H9 (cell line): ENCODE results near the gene TESK2. TPM values are rescaled to one million over a fixed set of nuclear protein-coding genes. Genes with fewer than 3 reads are reported as not detected.

Experiments used
- DNase-seq: peaks from one replicate; pipeline ENCODE4 v3.0.0-alpha.2; 2017
- H2AFZ ChIP-seq: one replicate; pipeline ENCODE4 v1.6.1; 2013; ENCODE audit warnings: mild to moderate bottlenecking, low read length, control low read depth, moderate library complexity
- H2AK5ac ChIP-seq: 2 replicates; pipeline ENCODE4 v1.6.1; 2013; ENCODE audit warnings: low read length, control low read depth, mixed read lengths; ENCODE audit not compliant: insufficient read length
- H2BK120ac ChIP-seq: one replicate; pipeline ENCODE4 v1.6.1; 2013; ENCODE audit warnings: low read depth, mild to moderate bottlenecking, low read length, control low read depth, inconsistent platforms; ENCODE audit not compliant: poor library complexity, severe bottlenecking
- H2BK12ac ChIP-seq: 2 replicates; pipeline ENCODE4 v1.6.1; 2013; ENCODE audit warnings: low read length, control low read depth, mixed read lengths, low read depth; ENCODE audit not compliant: insufficient read length
- H2BK15ac ChIP-seq: 2 replicates; pipeline ENCODE4 v1.6.1; 2013; ENCODE audit warnings: low read depth, low read length, control low read depth
- H2BK20ac ChIP-seq: one replicate; pipeline ENCODE4 v1.6.1; 2013; ENCODE audit warnings: low read depth, mild to moderate bottlenecking, low read length, control low read depth, inconsistent platforms; ENCODE audit not compliant: poor library complexity, severe bottlenecking
- H2BK5ac ChIP-seq: 2 replicates; pipeline ENCODE4 v1.6.1; 2013; ENCODE audit warnings: low read length, control low read depth, mixed read lengths; ENCODE audit not compliant: insufficient read length
- H3K14ac ChIP-seq: 2 replicates; pipeline ENCODE4 v1.6.1; 2013; ENCODE audit warnings: low read length, control low read depth; ENCODE audit not compliant: insufficient read depth
- H3K18ac ChIP-seq: 2 replicates; pipeline ENCODE4 v1.6.1; 2013; ENCODE audit warnings: low read depth, mild to moderate bottlenecking, mixed read lengths, low read length, control low read depth; ENCODE audit not compliant: insufficient read length
- H3K23ac ChIP-seq: 2 replicates; pipeline ENCODE4 v1.6.1; 2013; ENCODE audit warnings: low read length, control low read depth, mixed read lengths, low read depth; ENCODE audit not compliant: insufficient read length
- H3K23me2 ChIP-seq: 2 replicates; pipeline ENCODE4 v1.6.1; 2013; ENCODE audit warnings: low read depth, mild to moderate bottlenecking, mixed read lengths, low read length, control low read depth; ENCODE audit not compliant: insufficient read length, poor library complexity, severe bottlenecking
- H3K27ac ChIP-seq: 2 replicates; pipeline ENCODE4 v1.5.1; 2013; ENCODE audit warnings: low read length, control low read depth, mixed read lengths, low read depth; ENCODE audit not compliant: insufficient read length
- H3K27me3 ChIP-seq: 2 replicates; pipeline ENCODE4 v1.6.1; 2013; ENCODE audit warnings: low read length, control low read depth, inconsistent platforms; ENCODE audit not compliant: insufficient read depth
- H3K4ac ChIP-seq: 2 replicates; pipeline ENCODE4 v1.6.1; 2013; ENCODE audit warnings: low read depth, mild to moderate bottlenecking, control low read depth, inconsistent platforms, low read length, moderate library complexity
- H3K4me1 ChIP-seq: 2 replicates; pipeline ENCODE4 v1.6.1; 2013; ENCODE audit warnings: low read length, control low read depth, inconsistent platforms; ENCODE audit not compliant: insufficient read depth
- H3K4me2 ChIP-seq: 2 replicates; pipeline ENCODE4 v1.6.1; 2013; ENCODE audit warnings: low read length, control low read depth, mixed read lengths; ENCODE audit not compliant: insufficient read length, insufficient read depth
- H3K56ac ChIP-seq: 2 replicates; pipeline ENCODE4 v1.6.1; 2013; ENCODE audit warnings: low read depth, mild to moderate bottlenecking, mixed read lengths, low read length, control low read depth; ENCODE audit not compliant: insufficient read length
- H3K79me1 ChIP-seq: 2 replicates; pipeline ENCODE4 v1.6.1; 2013; ENCODE audit warnings: low read depth, mild to moderate bottlenecking, moderate library complexity, low read length, control low read depth, inconsistent platforms; ENCODE audit not compliant: insufficient read depth, poor library complexity, severe bottlenecking
- H3K79me2 ChIP-seq: 2 replicates; pipeline ENCODE4 v1.6.1; 2013; ENCODE audit warnings: low read length, control low read depth, inconsistent platforms; ENCODE audit not compliant: insufficient read depth
- H3K9ac ChIP-seq: 2 replicates; pipeline ENCODE4 v1.6.1; 2013; ENCODE audit warnings: low read length, control low read depth, mixed read lengths; ENCODE audit not compliant: insufficient read length; ENCODE audit errors: extremely low read depth
- H3K9me3 ChIP-seq: one replicate; pipeline ENCODE4 v1.6.1; 2013; ENCODE audit warnings: low read depth, low read length, inconsistent platforms; ENCODE audit not compliant: control insufficient read depth
- H3T11ph ChIP-seq: one replicate; pipeline ENCODE4 v1.6.1; 2013; ENCODE audit warnings: mild to moderate bottlenecking, low read length, control low read depth, inconsistent platforms
- H4K20me1 ChIP-seq: one replicate; pipeline ENCODE4 v1.6.1; 2013; ENCODE audit not compliant: control insufficient read depth, insufficient read length, insufficient read depth
- H4K5ac ChIP-seq: 2 replicates; pipeline ENCODE4 v1.6.1; 2013; ENCODE audit warnings: low read depth, mild to moderate bottlenecking, mixed read lengths, low read length, control low read depth; ENCODE audit not compliant: insufficient read length
- H4K8ac ChIP-seq: replicated peaks from 2 replicates; pipeline ENCODE4 v1.6.1; 2013; ENCODE audit warnings: low read length, control low read depth, mixed read lengths, low read depth; ENCODE audit not compliant: insufficient read length
- H4K91ac ChIP-seq: 2 replicates; pipeline ENCODE4 v1.6.1; 2013; ENCODE audit warnings: low read depth, mild to moderate bottlenecking, moderate library complexity, mixed read lengths, low read length, control low read depth; ENCODE audit not compliant: insufficient read length
- H3K27ac Mint-ChIP-seq, 3 experiments: 2 replicates in 2 of 3; 3 replicates in 1 of 3; pipeline ENCODE4 v1.8.0; 2020 to 2021; ENCODE audit warnings: mixed read lengths in 3 of 3, mild to moderate bottlenecking in 1 of 3, moderate library complexity in 1 of 3
- H3K27me3 Mint-ChIP-seq: 2 replicates; pipeline ENCODE4 v1.8.0; 2021; ENCODE audit warnings: low read depth, mild to moderate bottlenecking, moderate library complexity, mixed read lengths
- H3K36me3 Mint-ChIP-seq, 3 experiments: 2 replicates in 2 of 3; 3 replicates in 1 of 3; pipeline ENCODE4 v1.8.0; 2020 to 2021; ENCODE audit warnings: low read depth in 3 of 3, mixed read lengths in 3 of 3; ENCODE audit not compliant: insufficient read depth in 1 of 3
- H3K4me1 Mint-ChIP-seq, 2 experiments: 2 replicates each; pipeline ENCODE4 v1.8.0; 2020; ENCODE audit warnings: mixed read lengths in 2 of 2
- H3K4me3 Mint-ChIP-seq, 2 experiments: 2 replicates in 1 of 2; 3 replicates in 1 of 2; pipeline ENCODE4 v1.8.0; 2020 to 2021; ENCODE audit warnings: mild to moderate bottlenecking in 2 of 2, mixed read lengths in 2 of 2, moderate library complexity in 1 of 2
- H3K9me3 Mint-ChIP-seq, 2 experiments: 2 replicates in 1 of 2; 3 replicates in 1 of 2; pipeline ENCODE4 v1.8.0; 2020; ENCODE audit warnings: mild to moderate bottlenecking in 2 of 2, mixed read lengths in 2 of 2, moderate library complexity in 1 of 2
- CTCF ChIP-seq: fragments of 200-600 bp; sonication (generic); conservative IDR thresholded peaks from 3 replicates; pipeline ENCODE4 v1.8.0; 2021; ENCODE audit warnings: antibody characterized with exemption, mild to moderate bottlenecking
- WGBS: extraction: QIAGEN DNeasy Blood & Tissue Kit; methylation state at CpG from one replicate; pipeline ENCODE4 v1.1.7; 2013; ENCODE audit warnings: missing lambda C conversion rate, low lambda C conversion rate, mixed read lengths; ENCODE audit not compliant: insufficient read length; ENCODE audit errors: extremely low coverage; 5-methylcytosine and 5-hydroxymethylcytosine counted together
- total RNA-seq: library from RNA; stranded (reverse); gene quantifications from 2 replicates; pipeline ENCODE4 v1.2.1, GENCODE V29; 2021

The TESK2 gene
- total RNA-seq, 1 experiment from 2014 or later: 7.2 TPM

GRCh38 chr1:45421935-45422334 is 69.0 kb downstream of the TESK2 start:
- Histone ChIP-seq H3K14ac (no peak overlapping the region), H4K20me1 (no peaks in the 10 kb centered on the region), H2AFZ (no peak overlapping the region), H3K4me1 (no peaks in the 10 kb centered on the region), H3K56ac (no peak overlapping the region), H3K79me1 (no peaks in the 10 kb centered on the region), H3K9ac (no peak overlapping the region), H2BK12ac (no peak overlapping the region), H3K18ac (no peak overlapping the region), H2AK5ac (no peak overlapping the region), H3K4ac (no peak overlapping the region), H2BK5ac (no peak overlapping the region), H4K8ac (no peak overlapping the region), H3K27me3 (no peaks in the 10 kb centered on the region), H3K9me3 (no peaks in the 10 kb centered on the region), H3K4me2 (no peak overlapping the region), H3T11ph (no peak overlapping the region), H3K23ac (no peak overlapping the region), H2BK120ac (no peak overlapping the region), H2BK20ac (no peak overlapping the region), H3K79me2 (no peaks in the 10 kb centered on the region), H4K5ac (no peak overlapping the region), H3K23me2 (no peaks in the 10 kb centered on the region), H2BK15ac (no peak overlapping the region), H4K91ac (no peak overlapping the region), H3K27ac (no peak overlapping the region)
- H3K27me3 Mint-ChIP-seq: no peaks in the 10 kb centered on the region; the same call in 1 of the 2 replicates
- DNase-seq: no peak
- no peak overlapping the region for H3K27ac Mint-ChIP-seq
- peaks cover 3 to 14% (median 3%) of the 10 kb centered on the region in 3 experiments; a peak in 4 of 7 replicates for H3K36me3 Mint-ChIP-seq
- TF ChIP-seq CTCF: no peak
- no peak overlapping the region for H3K4me3 Mint-ChIP-seq
- no CpG with 5 or more reads among the region's 2 CpGs for WGBS
- peaks cover 3 to 4% of the 10 kb centered on the region in 2 experiments for H3K9me3 Mint-ChIP-seq
- H3K4me1 Mint-ChIP-seq: peaks cover 0 to 3% of the 10 kb centered on the region in 2 experiments; a peak in 1 of 4 replicates
